ENCODE data around the gene PTX4.

Gene PTX4

GRCh38 chr16:1512774-1513173 is 24.0 kb upstream of the PTX4 start:
- no peak for TF ChIP-seq SIN3A (IDR thresholded peaks at IDR 0.05; ENCODE audit: borderline replicate concordance, insufficient read depth, low read length)
- TF ChIP-seq REST (IDR thresholded peaks at IDR 0.05; ENCODE audit: insufficient read depth in 1 of 2, low read depth in 2 of 2, low read length in 2 of 2) = no peak

GRCh38 chr16:1511662-1512569 is 23.2 kb upstream of the PTX4 start:
- TF ChIP-seq SIN3A (IDR thresholded peaks at IDR 0.05; ENCODE audit: borderline replicate concordance, insufficient read depth, low read length) (no peak), REST (IDR thresholded peaks at IDR 0.05; ENCODE audit: insufficient read depth in 1 of 2, low read depth in 2 of 2, low read length in 2 of 2) (no peak), TAF1 (IDR thresholded peaks at IDR 0.05; ENCODE audit: borderline replicate concordance, insufficient read depth, low read length) (no peak), FOXP2 (optimal IDR thresholded peaks at IDR 0.05; ENCODE audit: borderline replicate concordance, extremely low read depth, extremely low read length, insufficient read depth) (no peak), POLR2AphosphoS5 (IDR thresholded peaks at IDR 0.05; ENCODE audit: low read depth, low read length) (no peak)

- TF ChIP-seq FOXP2 (optimal IDR thresholded peaks at IDR 0.05; ENCODE audit: borderline replicate concordance, extremely low read depth, extremely low read length, insufficient read depth) = no peak
- no peak for TF ChIP-seq TAF1 (IDR thresholded peaks at IDR 0.05; ENCODE audit: borderline replicate concordance, insufficient read depth, low read length)
- TF ChIP-seq POLR2AphosphoS5 (IDR thresholded peaks at IDR 0.05; ENCODE audit: low read depth, low read length) = no peak
- TF ChIP-seq SIN3A (IDR thresholded peaks at IDR 0.05; ENCODE audit: borderline replicate concordance, insufficient read depth, low read length) = no peak
- TF ChIP-seq REST (IDR thresholded peaks at IDR 0.05; ENCODE audit: insufficient read depth in 1 of 2, low read depth in 2 of 2, low read length in 2 of 2) = no peak
Observed at GRCh38 chr16:1510941-1511351, 22.2 kb upstream of the PTX4 start.

- TF ChIP-seq FOXP2 (optimal IDR thresholded peaks at IDR 0.05; ENCODE audit: borderline replicate concordance, extremely low read depth, extremely low read length, insufficient read depth) = no peak
Observed at GRCh38 chr16:1510272-1510671, 21.5 kb upstream of the PTX4 start.

GRCh38 chr16:1509307-1510221 is 20.8 kb upstream of the PTX4 start:
- TF ChIP-seq TAF1 (IDR thresholded peaks at IDR 0.05; ENCODE audit: borderline replicate concordance, insufficient read depth, low read length) (no peak), SIN3A (IDR thresholded peaks at IDR 0.05; ENCODE audit: borderline replicate concordance, insufficient read depth, low read length) (no peak), POLR2AphosphoS5 (IDR thresholded peaks at IDR 0.05; ENCODE audit: low read depth, low read length) (no peak), FOXP2 (optimal IDR thresholded peaks at IDR 0.05; ENCODE audit: borderline replicate concordance, extremely low read depth, extremely low read length, insufficient read depth) (no peak), REST (IDR thresholded peaks at IDR 0.05; ENCODE audit: insufficient read depth in 1 of 2, low read depth in 2 of 2, low read length in 2 of 2) (no peak)

All from PFSK-1 (cell line).